Measurements from ENCODE around the gene FAM204A. TPM values are rescaled to one million over a fixed set of nuclear protein-coding genes. Genes with fewer than 3 reads are reported as not detected.

Gene FAM204A
- polyA plus RNA-seq, 10 donors, result 36.3 to 53.6 (median 42.7) TPM

DNA sequence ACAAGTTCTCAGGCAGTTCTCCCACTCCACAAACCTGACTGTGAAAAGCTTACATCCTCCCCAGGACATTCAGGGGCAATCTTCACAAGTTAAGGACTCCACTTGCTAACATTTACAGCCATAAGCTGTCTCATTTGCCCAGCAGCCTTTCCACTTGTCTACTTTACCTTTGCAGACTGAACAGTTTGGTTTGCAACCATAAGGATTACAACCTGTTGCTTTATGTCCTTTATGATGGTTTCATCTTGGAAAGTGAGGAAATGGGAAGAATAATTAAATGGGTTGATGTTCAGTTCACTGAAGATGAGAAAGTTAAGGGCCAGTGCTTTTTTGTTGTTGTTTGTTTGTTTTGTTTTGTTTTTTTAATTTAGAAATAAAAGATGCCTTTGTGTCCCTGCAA is 92.4 kb downstream of the FAM204A start:
- no peak for DNase-seq
